Neural cell (in vitro differentiated cells): Measurements from ENCODE around the gene SIPA1. TPM values are rescaled to one million over a fixed set of nuclear protein-coding genes. Genes with fewer than 3 reads are reported as not detected.

ENCODE experiments used
- H2AFZ ChIP-seq: fragments of 200-600, 300-800 bp; sonication (generic), shearing (Covaris generic); 2 replicates; pipeline ENCODE4 v1.6.0; 2014; ENCODE audit warnings: low read depth, mild to moderate bottlenecking, antibody characterized with exemption, low read length, moderate library complexity
- H3F3A ChIP-seq: fragments of 200-600 bp; shearing (Covaris generic); 2 replicates; pipeline ENCODE4 v1.6.1; 2016; ENCODE audit warnings: mild to moderate bottlenecking, moderate library complexity, mixed read lengths, antibody characterized with exemption, low read length; ENCODE audit not compliant: insufficient read depth, poor library complexity, severe bottlenecking
- H3K27ac ChIP-seq: fragments of 200-600, 300-800 bp; sonication (generic), shearing (Covaris generic); 2 replicates; pipeline ENCODE4 v1.5.1; 2014; ENCODE audit warnings: mild to moderate bottlenecking, low read length, moderate library complexity
- H3K27me3 ChIP-seq: fragments of 300-800, 200-600 bp; sonication (generic), shearing (Covaris generic); 2 replicates; pipeline ENCODE4 v1.6.0; 2014; ENCODE audit warnings: mild to moderate bottlenecking, low read depth, low read length, moderate library complexity; ENCODE audit not compliant: insufficient read depth
- H3K36me3 ChIP-seq: fragments of 300-800, 200-600 bp; sonication (generic), shearing (Covaris generic); 2 replicates; pipeline ENCODE4 v1.5.1; 2014; ENCODE audit warnings: mild to moderate bottlenecking, antibody characterized with exemption, low read length, moderate library complexity; ENCODE audit not compliant: insufficient read depth
- H3K4me2 ChIP-seq: fragments of 300-800, 200-600 bp; sonication (generic), shearing (Covaris generic); 2 replicates; pipeline ENCODE4 v1.6.0; 2014; ENCODE audit warnings: mild to moderate bottlenecking, low read length
- H3K4me3 ChIP-seq: fragments of 300-800, 200-600 bp; sonication (generic), shearing (Covaris generic); 2 replicates; pipeline ENCODE4 v1.5.1; 2014; ENCODE audit warnings: mild to moderate bottlenecking, low read length, moderate library complexity
- H3K79me2 ChIP-seq: fragments of 200-600 bp; shearing (Covaris generic); replicated peaks from 2 replicates; pipeline ENCODE4 v1.6.0; 2014; ENCODE audit warnings: mild to moderate bottlenecking, low read length, moderate library complexity; ENCODE audit not compliant: insufficient read depth
- H3K9ac ChIP-seq: fragments of 300-800, 200-600 bp; sonication (generic), shearing (Covaris generic); 2 replicates; pipeline ENCODE4 v1.6.1; 2016; ENCODE audit warnings: mild to moderate bottlenecking, low read length, mixed read lengths
- H3K9me2 ChIP-seq: fragments of 200-600 bp; shearing (Covaris generic); 2 replicates; pipeline ENCODE4 v1.6.1; 2016; ENCODE audit warnings: mild to moderate bottlenecking, low read length, mixed read lengths; ENCODE audit not compliant: insufficient read depth
- H3K9me3 ChIP-seq: fragments of 200-600, 300-800 bp; sonication (generic), shearing (Covaris generic); 2 replicates; pipeline ENCODE4 v1.6.1; 2016; ENCODE audit warnings: mild to moderate bottlenecking, mixed run types, low read length, moderate library complexity, mixed read lengths
- H4K20me1 ChIP-seq: fragments of 200-600 bp; shearing (Covaris generic); 2 replicates; pipeline ENCODE4 v1.6.1; 2016; ENCODE audit warnings: mild to moderate bottlenecking, mixed run types; ENCODE audit not compliant: insufficient read depth
- CTCF ChIP-seq: fragments of 450-650 bp; IDR thresholded peaks from 2 replicates; pipeline ENCODE4 v1.5.1; 2014; ENCODE audit warnings: antibody characterized with exemption, mild to moderate bottlenecking, moderate library complexity; ENCODE audit not compliant: poor library complexity, severe bottlenecking
- EP300 ChIP-seq: fragments of 450-650 bp; conservative IDR thresholded peaks from 2 replicates; pipeline ENCODE4 v1.6.1; 2014; ENCODE audit warnings: antibody characterized with exemption, mild to moderate bottlenecking, moderate library complexity; ENCODE audit not compliant: poor library complexity, severe bottlenecking
- EZH2 ChIP-seq: fragments of 200-600, 300-800 bp; shearing (Covaris generic), sonication (generic); IDR thresholded peaks from 2 replicates; pipeline ENCODE4 v1.6.1; 2014; ENCODE audit warnings: antibody characterized with exemption, low read length, borderline replicate concordance, mild to moderate bottlenecking; ENCODE audit not compliant: insufficient read depth, poor library complexity, severe bottlenecking
- MXI1 ChIP-seq: fragments of 450-650 bp; conservative IDR thresholded peaks from 2 replicates; pipeline ENCODE4 v1.6.1; 2014; ENCODE audit warnings: antibody characterized with exemption, mild to moderate bottlenecking; ENCODE audit not compliant: poor library complexity, severe bottlenecking
- POLR2AphosphoS5 ChIP-seq: IDR thresholded peaks from 2 replicates; pipeline ENCODE4 v1.6.1; 2012
- RAD21 ChIP-seq: fragments of 450-650 bp; conservative IDR thresholded peaks from 2 replicates; pipeline ENCODE4 v1.6.1; 2014; ENCODE audit warnings: antibody characterized with exemption, mild to moderate bottlenecking, moderate library complexity
- REST ChIP-seq: IDR thresholded peaks from 2 replicates; pipeline ENCODE4 v1.6.1; 2012; ENCODE audit warnings: borderline replicate concordance
- SMC3 ChIP-seq: fragments of 450-650 bp; conservative IDR thresholded peaks from 2 replicates; pipeline ENCODE4 v1.6.1; 2014; ENCODE audit warnings: antibody characterized with exemption, mild to moderate bottlenecking, moderate library complexity; ENCODE audit not compliant: poor library complexity
- TAF1 ChIP-seq: IDR thresholded peaks from 2 replicates; pipeline ENCODE4 v1.6.1; 2012; ENCODE audit warnings: low read depth
- polyA plus RNA-seq: library from polyadenylated mRNA; depleted of rRNA; stranded (reverse); fragments of >200 nt; gene quantifications from 2 replicates; pipeline ENCODE4 v1.2.3, GENCODE V29; 2014

SIPA1 gene
- polyA plus RNA-seq, 1 donor from 2014 or later = 6.5 TPM

GRCh38 chr11:65593518-65594414 lies 44.1 kb upstream of the SIPA1 start:
- Histone ChIP-seq H3K9me3 (no peaks in the 10 kb centered on the region), H4K20me1 (no peaks in the 10 kb centered on the region), H3K9me2 (no peaks in the 10 kb centered on the region), H3K27ac (no peak overlapping the region), H3K36me3 (no peaks in the 10 kb centered on the region), H3K4me3 (no peak overlapping the region), H3K79me2 (no peaks in the 10 kb centered on the region), H3F3A (no peaks in the 10 kb centered on the region), H3K27me3 (peaks cover 25% of the 10 kb centered on the region), H3K9ac (no peak overlapping the region), H3K4me2 (no peak overlapping the region), H2AFZ (no peak overlapping the region)
- TF ChIP-seq MXI1 (no peak), RAD21 (peak; percentile 53), SMC3 (peak; percentile 72), CTCF (peak; percentile 61), TAF1 (no peak), EP300 (no peak), REST (no peak), EZH2 (no peak), POLR2AphosphoS5 (no peak)

- H3K36me3 ChIP-seq = no peaks in the 10 kb centered on the region
- no peak overlapping the region for H3K27ac ChIP-seq
- no peak for TF ChIP-seq CTCF
These were observed 42.8 kb upstream of the SIPA1 start for GRCh38 chr11:65595131-65595530.

More at GRCh38 chr11:65595131-65595530, 42.8 kb upstream of the SIPA1 start:
- Histone ChIP-seq H3K9ac (no peak overlapping the region), H3K27me3 (peaks cover 25% of the 10 kb centered on the region), H4K20me1 (no peaks in the 10 kb centered on the region), H3K9me2 (no peaks in the 10 kb centered on the region), H3K4me3 (no peak overlapping the region), H3K9me3 (no peaks in the 10 kb centered on the region), H2AFZ (no peak overlapping the region), H3K4me2 (no peak overlapping the region), H3F3A (no peaks in the 10 kb centered on the region), H3K79me2 (no peaks in the 10 kb centered on the region)
